Skeletal muscle tissue (tissue), 4 donors: ENCODE measurements around the gene APBB2. TPM values are rescaled to one million over a fixed set of nuclear protein-coding genes. Genes with fewer than 3 reads are reported as not detected.
A peak's percentile ranks its signal among the peaks of the same experiment; 100 is the strongest.

Experiments
- H3K27ac ChIP-seq: one replicate; pipeline ENCODE4 v1.7.0; 2013; ENCODE audit warnings: mild to moderate bottlenecking, low read depth, low read length, inconsistent platforms
- H3K27me3 ChIP-seq, 3 donors: one replicate each; pipeline ENCODE4 v1.7.0; 2013; ENCODE audit warnings: low read length in 3 of 3; ENCODE audit not compliant: control insufficient read depth in 3 of 3, insufficient read depth in 3 of 3
- H3K36me3 ChIP-seq, 3 donors: one replicate each; pipeline ENCODE4 v1.7.0; 2013; ENCODE audit warnings: low read length in 3 of 3; ENCODE audit not compliant: control insufficient read depth in 3 of 3, insufficient read depth in 3 of 3
- H3K4me1 ChIP-seq, 3 donors: one replicate each; pipeline ENCODE4 v1.7.0; 2013; ENCODE audit warnings: low read length in 3 of 3, mild to moderate bottlenecking in 3 of 3; ENCODE audit not compliant: control insufficient read depth in 3 of 3, insufficient read depth in 3 of 3
- H3K4me3 ChIP-seq, 3 donors: one replicate each; pipeline ENCODE4 v1.7.0; 2013; ENCODE audit warnings: low read length in 3 of 3
- H3K9ac ChIP-seq, 3 donors: one replicate each; pipeline ENCODE4 v1.7.0; 2013; ENCODE audit warnings: low read length in 3 of 3, mild to moderate bottlenecking in 3 of 3, moderate library complexity in 2 of 3, low read depth in 1 of 3
- H3K9me3 ChIP-seq, 3 donors: one replicate each; pipeline ENCODE4 v1.7.0; 2013; ENCODE audit warnings: low read length in 3 of 3; ENCODE audit not compliant: control insufficient read depth in 3 of 3
- total RNA-seq: library from RNA; depleted of rRNA; stranded (reverse); fragments of >200 nt; gene quantifications from one replicate; pipeline ENCODE4 v1.2.3, GENCODE V29; 2014
- donor health status: Osteomylitis.

APBB2 gene
- total RNA-seq, 1 donor from 2014 or later: 41.2 TPM

GRCh38 chr4:41136456-41136855 lies 77.9 kb downstream of the APBB2 start:
- no peaks in the 10 kb centered on the region for H3K36me3 ChIP-seq
- H3K4me1 ChIP-seq: peaks cover 9 to 31% (median 19%) of the 10 kb centered on the region in 3 donors
- H3K9me3 ChIP-seq: no peaks in the 10 kb centered on the region
- H3K9ac ChIP-seq: no peak overlapping the region
- peak overlapping the region; percentile 4 for H3K27ac ChIP-seq
- H3K4me3 ChIP-seq: no peak overlapping the region
- no peaks in the 10 kb centered on the region for H3K27me3 ChIP-seq

DNA sequence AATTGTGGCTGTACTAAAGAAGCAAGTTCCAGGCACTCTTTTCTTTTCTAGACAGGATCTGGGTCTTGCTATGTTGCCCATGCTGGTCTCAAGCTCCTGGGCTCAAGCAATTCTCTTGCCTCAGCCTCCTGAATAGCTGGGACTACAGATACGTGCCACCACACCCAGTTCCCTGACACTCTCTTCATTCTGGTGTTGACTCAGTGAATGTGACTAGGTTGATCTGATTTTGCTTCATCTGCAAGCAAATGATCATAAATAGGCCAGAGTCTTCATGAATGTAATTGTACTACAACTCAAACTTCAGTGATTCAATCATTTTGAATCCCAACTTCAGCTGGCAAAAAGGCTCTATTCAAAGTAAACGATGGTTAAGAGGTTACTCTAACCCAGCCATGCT lies 78.5 kb downstream of the APBB2 start:
- peak overlapping the region; percentile 4 for H3K27ac ChIP-seq

DNA sequence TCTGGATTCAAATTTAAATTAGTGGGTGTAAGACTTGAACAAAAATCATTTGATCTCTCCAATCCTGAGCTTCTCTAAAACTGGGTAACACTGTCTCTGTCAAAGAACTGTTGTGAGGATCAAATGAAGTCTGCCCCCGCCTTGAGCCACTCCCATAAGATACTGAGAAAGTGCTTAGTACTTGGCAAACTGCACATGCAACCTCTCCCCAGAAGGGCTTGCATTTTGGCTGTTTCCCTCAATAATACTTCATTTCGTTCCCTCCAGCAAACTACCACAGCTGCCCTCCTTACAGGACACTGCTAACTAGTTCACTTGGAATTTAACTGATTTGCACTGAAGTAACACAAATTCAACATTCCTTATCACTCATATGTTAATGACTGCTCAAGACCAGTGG lies 79.8 kb downstream of the APBB2 start:
- H3K4me1 ChIP-seq: peaks cover 9 to 26% (median 13%) of the 10 kb centered on the region in 3 donors
- H3K9ac ChIP-seq: no peak overlapping the region
- H3K27me3 ChIP-seq: no peaks in the 10 kb centered on the region
- H3K27ac ChIP-seq: no peak overlapping the region
- H3K4me3 ChIP-seq: no peak overlapping the region
- H3K36me3 ChIP-seq: no peaks in the 10 kb centered on the region
- H3K9me3 ChIP-seq: no peaks in the 10 kb centered on the region

More for the DNA sequence above, 78.5 kb downstream of the APBB2 start:
- Histone ChIP-seq H3K4me3 (no peak overlapping the region), H3K4me1 (peaks cover 9 to 27% (median 13%) of the 10 kb centered on the region in 3 donors), H3K9me3 (no peaks in the 10 kb centered on the region), H3K9ac (no peak overlapping the region), H3K27me3 (no peaks in the 10 kb centered on the region), H3K36me3 (no peaks in the 10 kb centered on the region)

GRCh38 chr4:41133454-41134018 lies 80.8 kb downstream of the APBB2 start:
- H3K27ac ChIP-seq: no peak overlapping the region
- H3K4me1 ChIP-seq: peaks cover 9 to 26% (median 13%) of the 10 kb centered on the region in 3 donors
- H3K9ac ChIP-seq: no peak overlapping the region
- H3K36me3 ChIP-seq: no peaks in the 10 kb centered on the region
- no peaks in the 10 kb centered on the region for H3K27me3 ChIP-seq
- H3K4me3 ChIP-seq: no peak overlapping the region
- no peaks in the 10 kb centered on the region for H3K9me3 ChIP-seq

GRCh38 chr4:41132055-41132683 lies 82.2 kb downstream of the APBB2 start:
- H3K27ac ChIP-seq: no peak overlapping the region
- no peaks in the 10 kb centered on the region for H3K36me3 ChIP-seq
- H3K9me3 ChIP-seq: no peaks in the 10 kb centered on the region
- H3K4me3 ChIP-seq: no peak overlapping the region
- H3K9ac ChIP-seq: no peak overlapping the region
- H3K27me3 ChIP-seq: no peaks in the 10 kb centered on the region
- peaks cover 9 to 26% (median 13%) of the 10 kb centered on the region in 3 donors for H3K4me1 ChIP-seq

- no peak overlapping the region for H3K4me3 ChIP-seq
- no peaks in the 10 kb centered on the region for H3K36me3 ChIP-seq
- no peaks in the 10 kb centered on the region for H3K9me3 ChIP-seq
- no peak overlapping the region for H3K9ac ChIP-seq
- peaks cover 7 to 21% (median 15%) of the 10 kb centered on the region in 3 donors for H3K4me1 ChIP-seq
- H3K27ac ChIP-seq: no peak overlapping the region
- H3K27me3 ChIP-seq: no peaks in the 10 kb centered on the region
These were observed 84.4 kb downstream of the APBB2 start for GRCh38 chr4:41129936-41130440.

DNA sequence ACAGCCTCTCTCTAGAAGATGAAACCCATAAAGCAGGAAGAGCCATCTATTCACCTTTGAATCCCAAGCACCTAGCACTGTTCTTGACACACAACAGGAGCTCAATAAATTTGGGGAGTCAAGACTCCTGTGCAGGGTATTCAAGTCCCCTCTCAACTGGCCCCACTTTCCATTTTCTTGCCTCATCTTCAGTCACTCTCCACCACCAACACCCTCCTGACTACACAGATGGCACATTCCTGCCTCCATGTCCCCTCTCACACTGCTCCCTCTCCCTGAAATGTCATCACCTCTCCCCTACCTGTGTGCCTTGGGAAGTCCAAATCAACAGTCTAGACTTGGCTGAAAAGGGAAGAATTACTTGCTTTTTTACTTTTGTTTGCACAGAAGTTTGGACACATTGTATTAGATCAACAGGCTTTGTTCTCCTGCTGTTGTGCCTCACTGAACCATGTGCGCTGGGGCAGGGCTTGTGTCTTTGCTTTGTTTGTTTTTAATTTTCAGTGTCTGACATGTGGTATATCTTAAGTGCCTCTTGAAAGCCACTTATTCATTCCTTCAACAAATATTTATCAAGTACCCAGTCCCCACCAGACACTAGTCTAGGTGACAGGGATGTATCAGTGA lies 85.1 kb downstream of the APBB2 start:
- H3K36me3 ChIP-seq: no peaks in the 10 kb centered on the region
- no peak overlapping the region for H3K27ac ChIP-seq
- peaks cover 7 to 17% (median 11%) of the 10 kb centered on the region in 3 donors for H3K4me1 ChIP-seq

GRCh38 chr4:41125558-41126311 lies 88.6 kb downstream of the APBB2 start:
- Histone ChIP-seq H3K27ac (no peak overlapping the region), H3K9ac (no peak overlapping the region), H3K27me3 (no peaks in the 10 kb centered on the region), H3K36me3 (no peaks in the 10 kb centered on the region), H3K4me3 (no peak overlapping the region), H3K4me1 (peaks cover 2 to 12% (median 5%) of the 10 kb centered on the region in 3 donors), H3K9me3 (no peaks in the 10 kb centered on the region)

More for the DNA sequence above, 85.1 kb downstream of the APBB2 start:
- Histone ChIP-seq H3K9ac (no peak overlapping the region), H3K9me3 (no peaks in the 10 kb centered on the region), H3K27me3 (no peaks in the 10 kb centered on the region), H3K4me3 (no peak overlapping the region)

DNA sequence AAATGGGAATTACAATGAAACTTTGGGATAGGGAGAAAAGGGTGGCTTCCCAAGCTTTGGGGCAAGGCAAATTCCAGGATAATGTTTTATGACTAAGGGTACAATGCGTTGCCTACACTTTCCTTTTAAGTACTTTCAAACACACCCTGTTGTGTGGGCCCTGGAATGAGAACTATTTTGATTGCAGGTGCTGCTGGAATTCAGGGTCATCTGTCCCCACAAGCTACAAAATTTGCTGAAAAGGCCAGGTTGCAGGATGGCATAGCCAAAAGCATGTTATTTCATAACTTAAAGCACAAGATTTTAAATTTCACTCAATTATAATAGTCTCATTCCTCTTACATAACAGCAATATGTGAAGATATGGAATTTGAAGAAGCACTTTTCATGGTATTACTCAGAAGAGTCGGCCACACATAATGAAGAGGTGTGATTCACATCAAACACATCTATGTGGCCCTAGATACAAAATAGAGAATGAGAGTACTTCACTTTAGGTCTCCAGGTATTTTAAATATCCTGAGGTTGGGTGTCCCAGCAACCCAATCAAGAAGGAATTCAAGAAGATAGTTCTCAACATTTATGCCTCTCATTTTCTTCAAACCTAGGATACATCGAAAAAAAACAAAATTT lies 89.3 kb downstream of the APBB2 start:
- Histone ChIP-seq H3K9ac (no peak overlapping the region), H3K27ac (no peak overlapping the region), H3K36me3 (no peaks in the 10 kb centered on the region), H3K27me3 (no peaks in the 10 kb centered on the region), H3K9me3 (no peaks in the 10 kb centered on the region), H3K4me1 (peaks cover 7 to 18% (median 11%) of the 10 kb centered on the region in 3 donors), H3K4me3 (no peak overlapping the region)
